Smooth muscle cell (in vitro differentiated cells): Measurements from ENCODE around the gene PPP1R3F. TPM values are rescaled to one million over a fixed set of nuclear protein-coding genes. Genes with fewer than 3 reads are reported as not detected.
"Not testable (repeated sequence)": the region's sequence is repeated elsewhere in the genome, so short reads cannot be mapped to it uniquely, and the experiment has no call there.

Experiments used
- DNase-seq: peaks from one replicate; lab custom pipeline; 2025; ENCODE audit not compliant: unreplicated experiment; lab: John Stamatoyannopoulos, UW
- H2AFZ ChIP-seq: fragments of 200-600 bp; sonication (generic); 2 replicates; pipeline ENCODE4 v1.6.0; 2016; ENCODE audit warnings: antibody characterized with exemption, low read depth, mild to moderate bottlenecking
- H3F3A ChIP-seq: fragments of 200-600 bp; sonication (generic); 2 replicates; pipeline ENCODE4 v1.6.0; 2017; ENCODE audit warnings: antibody characterized with exemption, low read depth
- H3K27ac ChIP-seq: fragments of 200-600 bp; sonication (generic); 2 replicates; pipeline ENCODE4 v1.5.1; 2016; ENCODE audit warnings: low read depth, mild to moderate bottlenecking
- H3K27me3 ChIP-seq: fragments of 200-600 bp; sonication (generic); 2 replicates; pipeline ENCODE4 v1.6.1; 2016; ENCODE audit warnings: low read depth, mild to moderate bottlenecking
- H3K36me3 ChIP-seq: fragments of 200-600 bp; sonication (generic); 2 replicates; pipeline ENCODE4 v1.5.1; 2016; ENCODE audit warnings: low read depth
- H3K4me1 ChIP-seq: fragments of 200-600 bp; sonication (generic); 2 replicates; pipeline ENCODE4 v1.5.1; 2016; ENCODE audit warnings: low read depth
- H3K4me2 ChIP-seq: fragments of 200-600 bp; sonication (generic); 2 replicates; pipeline ENCODE4 v1.6.0; 2016; ENCODE audit warnings: mild to moderate bottlenecking
- H3K4me3 ChIP-seq: fragments of 200-600 bp; sonication (generic); 2 replicates; pipeline ENCODE4 v1.5.1; 2016; ENCODE audit warnings: mild to moderate bottlenecking
- H3K79me2 ChIP-seq: fragments of 200-600 bp; sonication (generic); 2 replicates; pipeline ENCODE4 v1.6.0; 2016; ENCODE audit warnings: low read depth, mild to moderate bottlenecking
- H3K9ac ChIP-seq: fragments of 200-600 bp; sonication (generic); 2 replicates; pipeline ENCODE4 v1.6.0; 2016; ENCODE audit warnings: low read depth
- H3K9me3 ChIP-seq: fragments of 200-600 bp; sonication (generic); replicated peaks from 2 replicates; pipeline ENCODE4 v1.5.1; 2016; ENCODE audit warnings: low read depth
- H4K20me1 ChIP-seq: fragments of 200-600 bp; sonication (generic); 2 replicates; pipeline ENCODE4 v1.6.0; 2016; ENCODE audit warnings: low read depth
- CTCF ChIP-seq: fragments of 200-600 bp; sonication (generic); IDR thresholded peaks from 2 replicates; pipeline ENCODE4 v1.5.1; 2017; ENCODE audit warnings: borderline replicate concordance, mild to moderate bottlenecking, antibody characterized with exemption; ENCODE audit not compliant: insufficient read depth, poor library complexity, severe bottlenecking
- WGBS: methylation state at CpG from one replicate; pipeline ENCODE4 v1.1.7; 2016; ENCODE audit warnings: low lambda C conversion rate; 5-methylcytosine and 5-hydroxymethylcytosine counted together
- polyA plus RNA-seq: library from polyadenylated mRNA; unstranded; fragments of >200 nt; fragmentation: Nextera tagmentation; extraction: Ambion mirVana; gene quantifications from 2 replicates; pipeline ENCODE4 v1.2.1, GENCODE V29; 2016
- total RNA-seq: library from RNA; depleted of rRNA; stranded (reverse); fragments of >200 nt; gene quantifications from 2 replicates; pipeline ENCODE4 v1.2.3, GENCODE V29; 2014

The PPP1R3F gene
- total and polyA plus RNA-seq, 2 experiments from 2014 or later = 3.3 to 14.5 TPM

- WGBS = 67% methylated on average over 7 of the region's 7 CpGs
- no peak for DNase-seq
- no peaks in the 10 kb centered on the region for H3K9me3 ChIP-seq
- no peaks in the 10 kb centered on the region for H3F3A ChIP-seq
- H4K20me1 ChIP-seq = no peaks in the 10 kb centered on the region
- no peak overlapping the region for H2AFZ ChIP-seq
- H3K9ac ChIP-seq = no peak overlapping the region
- no peak overlapping the region for H3K4me2 ChIP-seq
- no peak overlapping the region for H3K27ac ChIP-seq
- H3K4me1 ChIP-seq = no peaks in the 10 kb centered on the region
- no peaks in the 10 kb centered on the region for H3K36me3 ChIP-seq
- TF ChIP-seq CTCF = no peak
- H3K4me3 ChIP-seq = no peak overlapping the region
- H3K79me2 ChIP-seq = no peaks in the 10 kb centered on the region
- no peaks in the 10 kb centered on the region for H3K27me3 ChIP-seq
These were observed 20.6 kb downstream of the PPP1R3F start for GRCh38 chrX:49290215-49290614.

GRCh38 chrX:49291615-49292337 lies 22.2 kb downstream of the PPP1R3F start:
- no peak overlapping the region for H3K9ac ChIP-seq
- no peak overlapping the region for H2AFZ ChIP-seq
- H3K36me3 ChIP-seq = no peaks in the 10 kb centered on the region
- H3K4me2 ChIP-seq = no peak overlapping the region
- peak; percentile 5 for DNase-seq
- H3K4me1 ChIP-seq = no peaks in the 10 kb centered on the region
- 50% methylated on average over 11 of the region's 11 CpGs for WGBS
- H3K27me3 ChIP-seq = no peaks in the 10 kb centered on the region
- no peaks in the 10 kb centered on the region for H3K79me2 ChIP-seq
- no peak overlapping the region for H3K27ac ChIP-seq
- TF ChIP-seq CTCF = peak; percentile 42
- H4K20me1 ChIP-seq = no peaks in the 10 kb centered on the region
- no peaks in the 10 kb centered on the region for H3F3A ChIP-seq
- no peaks in the 10 kb centered on the region for H3K9me3 ChIP-seq
- H3K4me3 ChIP-seq = no peak overlapping the region

- Histone ChIP-seq H3K79me2 (no peaks in the 10 kb centered on the region), H3F3A (no peaks in the 10 kb centered on the region), H3K27me3 (no peaks in the 10 kb centered on the region), H2AFZ (no peak overlapping the region), H3K4me2 (no peak overlapping the region), H3K36me3 (no peaks in the 10 kb centered on the region), H4K20me1 (no peaks in the 10 kb centered on the region), H3K27ac (no peak overlapping the region), H3K9me3 (no peaks in the 10 kb centered on the region), H3K4me1 (no peaks in the 10 kb centered on the region), H3K4me3 (no peak overlapping the region), H3K9ac (no peak overlapping the region)
- DNase-seq = no peak
- WGBS = 87% methylated on average over 17 of the region's 17 CpGs
- no peak for TF ChIP-seq CTCF
These were observed 23.1 kb downstream of the PPP1R3F start for GRCh38 chrX:49292400-49293362.

- H3K9ac ChIP-seq, H3K79me2 ChIP-seq, H3K9me3 ChIP-seq, H3F3A ChIP-seq, H3K27ac ChIP-seq, H3K4me2 ChIP-seq, H3K4me1 ChIP-seq, H3K4me3 ChIP-seq, DNase-seq, H3K27me3 ChIP-seq, H2AFZ ChIP-seq, H4K20me1 ChIP-seq, H3K36me3 ChIP-seq: not testable (repeated sequence)
- WGBS = 89% methylated on average over 5 of the region's 5 CpGs
These were observed 29.7 kb downstream of the PPP1R3F start for GRCh38 chrX:49299293-49299692.
